Measurements from ENCODE around the gene CDSN. TPM values are rescaled to one million over a fixed set of nuclear protein-coding genes. Genes with fewer than 3 reads are reported as not detected.

CDSN gene
- total RNA-seq, 1 experiment from 2014 or later, result not detected

DNA sequence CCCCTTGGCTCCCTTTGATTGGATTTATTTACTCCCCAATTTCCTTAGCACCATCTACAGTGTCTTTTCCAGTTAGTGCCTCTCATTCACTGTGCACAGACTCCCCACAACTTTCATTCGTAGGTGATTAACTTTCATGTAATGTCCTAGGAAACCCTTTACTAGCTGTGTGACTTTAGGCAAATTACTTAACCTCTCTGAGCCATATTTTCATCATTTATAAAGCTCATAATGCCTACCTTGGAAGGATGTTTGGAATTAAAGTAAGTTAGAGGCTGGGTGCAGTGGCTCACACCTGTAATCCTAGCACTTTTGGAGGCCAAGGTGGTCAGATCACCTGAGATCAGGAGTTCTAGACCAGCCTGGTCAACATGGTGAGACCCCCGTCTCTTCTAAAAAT is 28.0 kb downstream of the CDSN start:
- no peaks in the 10 kb centered on the region for H3K36me3 ChIP-seq (replicated peaks; ENCODE audit: control insufficient read depth, insufficient read depth, low read length)
- H3K27me3 ChIP-seq (ENCODE audit: control insufficient read depth, insufficient read depth, low read length), result no peaks in the 10 kb centered on the region
- DNase-seq, result no peak
- no peak overlapping the region for H3K4me3 ChIP-seq (ENCODE audit: insufficient read depth, low read depth, low read length)

DNA sequence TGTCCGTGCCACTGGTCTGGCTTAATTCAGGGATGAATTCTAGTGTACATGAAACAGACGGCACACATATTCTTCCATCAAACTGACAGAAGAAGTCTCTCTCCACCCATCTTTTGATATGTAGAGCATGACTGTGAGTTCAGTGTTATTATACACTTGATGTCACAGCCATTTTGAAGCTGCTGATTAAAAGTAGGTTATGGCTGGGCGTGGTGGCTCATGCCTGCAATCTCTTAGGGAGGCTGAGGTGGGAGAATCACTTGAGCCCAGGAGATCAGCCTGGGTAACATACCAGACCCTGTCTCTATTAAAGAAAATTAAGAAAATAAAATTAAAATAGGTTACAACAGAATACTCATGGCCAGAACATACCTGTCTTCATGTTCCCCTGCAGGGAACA is 28.6 kb downstream of the CDSN start:
- no peak for DNase-seq
- H3K4me3 ChIP-seq (ENCODE audit: insufficient read depth, low read depth, low read length), result no peak overlapping the region
- H3K36me3 ChIP-seq (replicated peaks; ENCODE audit: control insufficient read depth, insufficient read depth, low read length), result no peaks in the 10 kb centered on the region
- no peaks in the 10 kb centered on the region for H3K27me3 ChIP-seq (ENCODE audit: control insufficient read depth, insufficient read depth, low read length)

DNA sequence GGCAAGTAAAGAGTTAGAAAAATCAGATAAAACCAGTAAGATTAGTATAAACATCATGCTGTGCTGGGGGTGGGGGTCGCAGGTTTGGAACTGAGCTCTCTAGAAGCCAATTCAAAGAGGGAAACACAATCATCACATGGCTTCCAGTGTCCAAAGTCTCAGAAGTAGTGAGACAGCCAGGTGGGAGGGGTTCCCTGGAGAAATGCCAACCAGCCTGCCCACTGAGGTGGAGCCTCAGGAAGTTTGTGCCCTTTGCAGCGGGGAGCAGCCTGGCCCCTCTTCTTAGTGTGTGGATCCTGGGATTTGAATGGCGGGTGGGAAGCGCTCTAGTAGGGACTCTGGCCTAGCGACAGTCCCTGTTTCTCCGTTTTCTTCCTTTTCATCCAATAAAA is 29.3 kb downstream of the CDSN start:
- no peak for DNase-seq
- Histone ChIP-seq H3K36me3 (replicated peaks; ENCODE audit: control insufficient read depth, insufficient read depth, low read length) (no peaks in the 10 kb centered on the region), H3K4me3 (ENCODE audit: insufficient read depth, low read depth, low read length) (no peak overlapping the region), H3K27me3 (ENCODE audit: control insufficient read depth, insufficient read depth, low read length) (no peaks in the 10 kb centered on the region)

DNA sequence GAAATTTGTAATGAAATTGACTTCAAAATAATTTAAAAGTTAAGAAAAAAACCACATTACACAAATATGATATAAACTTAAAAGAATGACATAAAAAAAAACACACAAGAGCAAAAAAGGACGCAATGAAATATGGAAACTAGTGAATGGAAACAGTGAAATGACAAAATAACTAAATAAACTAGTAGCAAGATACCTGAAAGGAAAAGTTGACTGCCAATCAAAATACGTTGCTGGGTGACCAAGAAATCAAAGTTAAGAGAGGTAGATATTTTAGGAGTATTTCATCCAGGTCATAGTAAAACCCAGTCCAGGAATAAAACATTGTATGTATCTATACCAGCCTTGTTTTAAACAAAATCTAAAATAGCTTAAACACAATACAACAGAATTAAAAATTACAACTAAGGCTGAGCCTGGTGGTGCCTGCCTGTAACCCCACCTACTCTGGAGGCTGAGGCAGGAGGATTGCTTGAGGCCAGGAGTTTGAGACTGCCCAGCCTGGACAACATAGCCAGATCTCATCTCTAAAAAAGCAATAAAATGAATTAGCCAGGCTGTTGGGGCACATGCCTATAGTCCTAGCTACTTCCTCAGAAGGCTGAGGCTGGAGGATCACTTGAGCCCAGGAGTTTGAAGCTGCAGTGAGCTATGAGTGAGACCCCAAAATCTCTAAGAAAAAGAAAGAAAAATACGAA is 29.8 kb downstream of the CDSN start:
- no peaks in the 10 kb centered on the region for H3K36me3 ChIP-seq (replicated peaks; ENCODE audit: control insufficient read depth, insufficient read depth, low read length)
- no peaks in the 10 kb centered on the region for H3K27me3 ChIP-seq (ENCODE audit: control insufficient read depth, insufficient read depth, low read length)
- DNase-seq, result no peak
- no peak overlapping the region for H3K4me3 ChIP-seq (ENCODE audit: insufficient read depth, low read depth, low read length)

DNA sequence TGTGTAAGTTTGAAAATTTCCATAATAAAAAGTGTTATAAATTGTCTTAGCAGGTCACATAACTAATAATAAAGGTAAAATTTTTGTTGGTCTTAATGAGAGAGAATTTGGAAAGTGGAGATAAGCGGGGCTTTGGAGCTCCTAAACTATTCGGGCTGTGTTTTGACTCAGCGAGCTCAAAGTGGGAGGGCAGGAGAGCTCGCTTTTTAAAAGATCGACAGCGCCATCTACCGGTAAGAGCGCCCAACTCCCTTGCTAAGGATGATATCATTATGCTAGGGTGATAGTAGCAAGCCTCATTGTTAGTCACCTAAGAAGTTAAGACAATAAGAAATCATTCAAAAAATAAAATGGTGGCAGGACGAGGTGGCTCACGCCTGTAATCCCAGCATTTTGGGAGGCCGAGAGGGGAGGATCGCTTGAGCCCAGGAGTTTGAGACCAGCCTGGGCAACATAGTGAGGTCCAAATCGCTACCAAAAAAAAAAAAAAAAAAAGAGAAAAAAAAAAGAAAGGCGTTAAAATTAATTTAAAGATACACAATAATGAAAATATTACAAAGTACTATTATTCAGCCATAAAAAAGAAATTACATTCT is 32.7 kb downstream of the CDSN start:
- no peaks in the 10 kb centered on the region for H3K27me3 ChIP-seq (ENCODE audit: control insufficient read depth, insufficient read depth, low read length)
- no peaks in the 10 kb centered on the region for H3K36me3 ChIP-seq (replicated peaks; ENCODE audit: control insufficient read depth, insufficient read depth, low read length)
- peak; percentile 73 for DNase-seq
- H3K4me3 ChIP-seq (ENCODE audit: insufficient read depth, low read depth, low read length), result no peak overlapping the region

DNA sequence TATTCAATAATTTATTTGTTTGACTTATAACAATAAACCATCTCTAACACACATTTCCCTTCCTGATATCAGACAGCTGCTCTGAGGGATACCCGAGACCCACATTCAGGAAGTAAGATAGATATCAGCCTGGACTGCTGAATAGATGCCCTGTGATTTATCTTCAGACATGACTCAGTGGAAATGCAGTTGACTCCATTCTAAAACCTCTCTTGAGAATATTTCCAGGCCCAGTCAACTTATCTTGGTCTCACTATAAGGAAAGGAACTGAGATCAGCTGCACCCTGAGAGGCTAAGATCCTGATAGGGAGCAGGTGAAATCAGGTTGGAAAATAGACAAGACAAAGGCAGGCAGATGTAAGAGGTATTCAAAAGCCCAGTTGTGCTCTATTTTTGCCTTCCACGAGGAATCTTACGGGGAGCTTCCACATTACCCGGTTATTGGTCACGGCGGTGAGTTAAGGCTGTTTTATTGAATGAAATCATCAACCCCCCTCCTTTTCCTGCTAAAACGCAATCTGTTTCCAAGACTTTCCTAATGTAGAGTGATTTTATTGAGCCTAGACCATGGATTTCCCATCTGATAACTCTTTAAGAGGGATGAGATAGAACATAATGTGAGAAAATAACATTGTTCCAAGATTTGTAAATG is 33.3 kb downstream of the CDSN start:
- no peak overlapping the region for H3K4me3 ChIP-seq (ENCODE audit: insufficient read depth, low read depth, low read length)
- no peak for DNase-seq

DNA sequence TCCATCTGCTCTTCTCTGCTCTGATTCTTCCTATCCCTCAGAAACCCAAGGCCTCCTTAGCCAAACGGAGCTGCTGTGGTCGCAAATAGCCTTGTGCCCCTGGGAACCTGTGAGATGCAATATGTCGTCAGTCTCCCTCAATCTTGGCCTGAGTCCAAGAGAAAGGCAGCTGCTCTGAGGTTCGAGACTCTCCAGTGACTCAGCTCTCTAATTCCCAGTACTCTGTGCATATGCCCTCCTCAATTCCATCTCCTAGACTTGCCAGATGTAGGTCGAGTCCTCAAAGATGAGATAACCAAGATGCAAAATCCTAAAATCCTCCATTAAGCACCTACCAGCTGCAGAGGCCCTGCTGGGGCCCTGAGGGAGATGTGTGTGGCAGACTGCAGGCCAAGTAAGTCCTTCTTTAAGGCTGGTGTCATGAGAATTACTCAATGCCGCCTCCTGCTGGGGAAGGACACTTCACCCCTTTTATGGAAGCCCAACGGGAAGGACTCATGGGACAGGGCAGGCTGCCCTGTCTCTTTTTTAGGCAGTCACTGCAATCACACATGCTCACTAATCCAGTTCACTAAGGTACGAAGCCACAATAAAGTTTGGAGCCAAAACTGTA is 36.4 kb downstream of the CDSN start:
- Histone ChIP-seq H3K4me3 (ENCODE audit: insufficient read depth, low read depth, low read length) (no peak overlapping the region), H3K36me3 (replicated peaks; ENCODE audit: control insufficient read depth, insufficient read depth, low read length) (no peaks in the 10 kb centered on the region), H3K27me3 (ENCODE audit: control insufficient read depth, insufficient read depth, low read length) (no peaks in the 10 kb centered on the region)
- DNase-seq, result peak; percentile 70

More for the DNA sequence above, 33.3 kb downstream of the CDSN start:
- Histone ChIP-seq H3K36me3 (replicated peaks; ENCODE audit: control insufficient read depth, insufficient read depth, low read length) (no peaks in the 10 kb centered on the region), H3K27me3 (ENCODE audit: control insufficient read depth, insufficient read depth, low read length) (no peaks in the 10 kb centered on the region)

DNA sequence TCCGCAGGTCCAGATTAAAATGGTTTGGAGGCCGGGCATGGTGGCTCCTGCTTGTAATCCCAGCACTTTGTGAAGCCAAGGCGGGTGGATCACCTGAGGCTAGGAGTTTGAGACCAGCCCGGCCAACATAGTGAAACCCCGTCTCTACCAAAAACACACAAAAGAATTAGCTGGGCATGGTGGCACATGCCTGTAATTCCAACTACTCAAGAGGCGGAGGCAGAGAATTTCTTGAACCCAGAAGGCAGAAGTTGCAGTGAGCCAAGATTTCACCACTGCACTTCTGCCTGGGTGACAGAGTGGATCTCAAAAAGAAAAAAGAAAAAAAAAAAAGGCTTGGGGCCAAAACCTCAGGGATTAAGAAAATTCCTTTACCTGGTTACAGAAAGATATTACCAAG is 38.4 kb downstream of the CDSN start:
- Histone ChIP-seq H3K36me3 (replicated peaks; ENCODE audit: control insufficient read depth, insufficient read depth, low read length) (no peaks in the 10 kb centered on the region), H3K27me3 (ENCODE audit: control insufficient read depth, insufficient read depth, low read length) (no peaks in the 10 kb centered on the region), H3K4me3 (ENCODE audit: insufficient read depth, low read depth, low read length) (no peak overlapping the region)
- DNase-seq, result no peak

DNA sequence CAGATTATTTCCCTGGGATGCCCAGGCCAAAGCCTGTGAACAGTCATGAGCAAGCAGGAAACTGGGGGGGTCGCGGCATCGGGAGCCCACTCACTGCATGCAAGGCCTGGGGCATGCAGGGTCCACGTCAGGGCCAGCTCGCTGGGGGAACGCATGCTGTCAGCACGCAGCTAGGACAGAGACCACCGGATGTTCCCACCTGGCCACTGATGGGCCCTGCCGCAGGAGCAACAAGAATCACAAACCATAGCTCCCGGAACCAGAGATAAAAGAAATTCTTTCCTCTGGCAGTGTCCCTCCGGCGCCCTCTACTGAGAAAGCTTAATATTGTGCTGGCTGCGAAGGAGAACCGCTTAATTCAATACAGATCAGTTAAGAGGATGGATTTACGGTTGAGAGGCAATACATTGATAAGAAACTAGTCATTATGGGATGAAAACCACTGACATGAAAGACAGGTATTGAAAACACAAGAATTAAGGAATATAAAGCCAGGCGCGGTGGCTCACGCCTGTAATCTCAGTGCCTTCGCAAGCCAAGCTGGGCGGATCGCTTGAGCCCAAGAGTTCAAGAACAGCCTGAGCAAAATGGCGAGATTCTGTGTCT is 40.5 kb downstream of the CDSN start:
- Histone ChIP-seq H3K4me3 (ENCODE audit: insufficient read depth, low read depth, low read length) (no peak overlapping the region), H3K36me3 (replicated peaks; ENCODE audit: control insufficient read depth, insufficient read depth, low read length) (no peaks in the 10 kb centered on the region), H3K27me3 (ENCODE audit: control insufficient read depth, insufficient read depth, low read length) (no peaks in the 10 kb centered on the region)
- DNase-seq, result peak; percentile 79

DNA sequence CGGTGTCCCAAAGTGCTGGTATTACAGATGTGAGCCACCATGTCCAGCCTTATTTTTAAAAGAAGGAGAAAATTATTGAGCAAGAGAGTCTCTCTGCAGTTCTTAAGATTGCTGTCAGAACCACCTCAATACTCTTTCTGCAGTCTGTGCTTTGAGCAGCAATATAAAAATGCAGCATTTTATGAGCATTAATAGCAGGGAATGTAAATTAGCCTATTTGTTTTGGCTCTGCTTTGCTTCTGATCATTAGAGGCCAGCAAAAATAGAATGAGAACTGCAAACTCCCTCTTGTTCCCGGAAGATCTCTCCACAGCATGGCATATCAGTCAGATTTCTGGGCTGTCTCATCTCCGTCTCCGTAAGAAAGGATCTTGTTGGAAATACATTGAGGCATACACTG is 43.6 kb downstream of the CDSN start:
- H3K4me3 ChIP-seq (ENCODE audit: insufficient read depth, low read depth, low read length), result no peak overlapping the region

DNA sequence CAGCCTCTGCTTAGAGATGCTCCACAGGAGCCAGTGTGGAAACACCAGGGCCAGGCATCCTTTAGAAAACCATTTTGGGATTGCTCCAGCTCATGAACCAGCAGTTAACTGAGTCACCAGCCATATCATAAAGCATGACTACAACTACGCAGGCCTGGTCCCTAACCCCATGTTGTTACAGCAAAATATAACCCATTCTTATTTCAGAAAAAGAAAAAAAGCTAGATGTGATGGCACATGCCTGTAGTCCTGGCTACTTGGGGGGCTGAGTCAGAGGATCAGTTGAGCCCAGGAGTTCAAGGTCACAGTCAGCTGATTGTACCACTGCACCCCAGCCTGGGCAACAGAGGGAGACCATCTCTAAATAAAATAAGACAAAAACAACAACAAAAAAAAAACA is 44.7 kb downstream of the CDSN start:
- H3K27me3 ChIP-seq (ENCODE audit: control insufficient read depth, insufficient read depth, low read length), result no peaks in the 10 kb centered on the region
- H3K36me3 ChIP-seq (replicated peaks; ENCODE audit: control insufficient read depth, insufficient read depth, low read length), result no peaks in the 10 kb centered on the region
- no peak for DNase-seq
- H3K4me3 ChIP-seq (ENCODE audit: insufficient read depth, low read depth, low read length), result no peak overlapping the region

More for the DNA sequence above, 43.6 kb downstream of the CDSN start:
- Histone ChIP-seq H3K36me3 (replicated peaks; ENCODE audit: control insufficient read depth, insufficient read depth, low read length) (no peaks in the 10 kb centered on the region), H3K27me3 (ENCODE audit: control insufficient read depth, insufficient read depth, low read length) (no peaks in the 10 kb centered on the region)
- DNase-seq, result no peak

DNA sequence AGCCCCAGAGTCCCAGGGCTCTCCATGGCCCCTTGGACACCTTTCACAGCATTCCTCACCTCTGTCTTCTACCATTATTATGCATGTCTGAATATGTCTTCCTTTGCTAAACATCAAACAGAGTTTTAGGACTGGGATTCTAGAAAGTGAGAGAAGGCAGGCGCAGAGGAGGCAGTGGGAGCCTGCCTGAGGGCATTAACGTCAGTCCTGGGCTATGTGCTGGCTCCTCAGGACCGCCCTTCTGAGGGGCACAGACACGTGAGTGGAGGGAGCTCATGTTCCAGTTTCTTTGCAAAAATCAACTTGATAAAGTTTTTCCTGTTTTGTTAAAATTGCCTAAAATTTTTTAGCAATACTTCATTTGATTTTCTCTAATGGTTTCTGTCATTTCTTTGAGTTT is 45.8 kb downstream of the CDSN start:
- no peak for DNase-seq
- Histone ChIP-seq H3K36me3 (replicated peaks; ENCODE audit: control insufficient read depth, insufficient read depth, low read length) (no peaks in the 10 kb centered on the region), H3K4me3 (ENCODE audit: insufficient read depth, low read depth, low read length) (no peak overlapping the region), H3K27me3 (ENCODE audit: control insufficient read depth, insufficient read depth, low read length) (no peaks in the 10 kb centered on the region)

DNA sequence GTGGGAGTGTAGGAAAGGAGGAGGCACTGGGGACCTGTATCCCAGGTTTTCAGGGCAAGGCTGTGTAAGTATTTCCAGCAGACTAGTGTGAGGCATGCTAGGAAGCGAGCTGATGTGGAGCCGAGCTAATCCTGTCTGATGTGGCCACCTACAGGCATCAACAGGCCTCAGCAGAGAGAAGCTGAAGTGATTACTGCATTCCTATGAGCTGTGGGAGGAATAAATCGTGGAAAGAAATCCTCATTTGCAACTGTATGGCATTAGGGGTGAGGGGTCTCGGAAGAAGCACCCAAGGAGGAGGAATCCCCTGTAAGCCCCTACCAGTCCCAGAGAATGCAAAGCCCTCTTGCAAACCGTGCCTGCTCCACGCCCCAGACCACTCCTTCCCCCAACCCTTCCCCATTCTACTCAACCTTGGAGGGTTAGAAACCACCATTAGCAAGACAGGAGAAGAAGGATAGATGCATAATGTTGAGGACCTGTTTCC is 49.5 kb downstream of the CDSN start:
- peak; percentile 78 for DNase-seq
- Histone ChIP-seq H3K4me3 (ENCODE audit: insufficient read depth, low read depth, low read length) (no peak overlapping the region), H3K27me3 (ENCODE audit: control insufficient read depth, insufficient read depth, low read length) (no peaks in the 10 kb centered on the region), H3K36me3 (replicated peaks; ENCODE audit: control insufficient read depth, insufficient read depth, low read length) (no peaks in the 10 kb centered on the region)

DNA sequence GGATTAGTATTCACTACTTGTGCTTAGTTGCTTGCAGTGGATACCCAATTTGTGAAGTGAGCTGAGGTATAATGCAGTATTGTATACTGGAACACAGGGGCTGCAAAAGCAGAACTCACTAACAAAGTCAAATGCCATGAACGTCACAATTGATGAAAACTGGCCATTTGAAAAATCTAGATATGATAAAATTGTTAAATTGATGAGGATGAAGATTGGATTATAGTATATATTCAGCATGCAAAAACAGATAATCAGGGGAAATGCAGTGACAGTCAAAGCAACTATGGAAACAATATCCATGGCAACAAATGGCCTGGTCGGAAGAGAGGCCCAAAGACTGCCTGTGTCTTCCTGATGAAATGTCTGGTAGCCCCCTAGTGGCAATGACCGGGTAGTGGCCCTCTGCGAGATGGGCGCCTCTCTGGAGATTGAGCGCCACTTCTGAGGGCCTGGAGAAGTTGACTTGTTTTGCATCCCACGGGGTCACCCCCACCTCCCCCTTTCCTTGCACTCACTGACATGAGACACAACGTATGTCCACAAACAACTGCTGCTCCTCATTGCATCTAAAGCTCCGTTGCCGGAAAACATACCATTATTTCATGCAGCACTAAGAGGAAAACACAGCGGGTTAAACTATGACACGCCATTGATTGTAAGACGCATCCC is 51.4 kb downstream of the CDSN start:
- Histone ChIP-seq H3K27me3 (ENCODE audit: control insufficient read depth, insufficient read depth, low read length) (no peaks in the 10 kb centered on the region), H3K36me3 (replicated peaks; ENCODE audit: control insufficient read depth, insufficient read depth, low read length) (no peaks in the 10 kb centered on the region), H3K4me3 (ENCODE audit: insufficient read depth, low read depth, low read length) (no peak overlapping the region)
- peak; percentile 86 for DNase-seq
